Measurements from ENCODE around the gene RABGAP1L.
"Not testable (repeated sequence)": the region's sequence is repeated elsewhere in the genome, so short reads cannot be mapped to it uniquely, and the experiment has no call there.

RABGAP1L gene

DNA sequence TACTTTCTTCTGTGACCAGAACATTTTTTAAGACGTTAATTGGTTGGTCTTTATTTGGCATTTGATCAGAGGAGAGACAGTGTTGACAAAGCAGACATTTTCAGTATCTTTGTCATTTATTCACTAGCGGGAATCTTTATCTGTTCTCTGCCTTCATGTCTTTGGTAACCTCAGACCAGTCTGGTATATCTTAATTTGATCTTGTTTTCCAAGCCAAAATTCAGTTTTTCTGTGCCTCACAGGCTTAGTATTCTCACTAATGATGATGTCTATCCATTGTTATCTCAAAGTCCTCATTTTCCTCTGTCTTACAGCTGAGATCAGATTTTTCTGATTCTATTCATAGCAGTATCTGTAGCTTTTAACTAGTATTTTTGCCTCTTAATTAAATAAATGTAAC lies 447.2 kb downstream of the RABGAP1L start:
- Mint-ChIP-seq H3K4me1 (no peaks in the 10 kb centered on the region), H3K27me3 (ENCODE audit: low read depth, poor library complexity) (no peaks in the 10 kb centered on the region), H3K36me3 (ENCODE audit: low read depth) (no peaks in the 10 kb centered on the region), H3K9me3 (no peaks in the 10 kb centered on the region), H3K27ac (no peak overlapping the region), H3K4me3 (no peak overlapping the region)
- DNase-seq, result no peak
- TF ChIP-seq, protein P1, sequence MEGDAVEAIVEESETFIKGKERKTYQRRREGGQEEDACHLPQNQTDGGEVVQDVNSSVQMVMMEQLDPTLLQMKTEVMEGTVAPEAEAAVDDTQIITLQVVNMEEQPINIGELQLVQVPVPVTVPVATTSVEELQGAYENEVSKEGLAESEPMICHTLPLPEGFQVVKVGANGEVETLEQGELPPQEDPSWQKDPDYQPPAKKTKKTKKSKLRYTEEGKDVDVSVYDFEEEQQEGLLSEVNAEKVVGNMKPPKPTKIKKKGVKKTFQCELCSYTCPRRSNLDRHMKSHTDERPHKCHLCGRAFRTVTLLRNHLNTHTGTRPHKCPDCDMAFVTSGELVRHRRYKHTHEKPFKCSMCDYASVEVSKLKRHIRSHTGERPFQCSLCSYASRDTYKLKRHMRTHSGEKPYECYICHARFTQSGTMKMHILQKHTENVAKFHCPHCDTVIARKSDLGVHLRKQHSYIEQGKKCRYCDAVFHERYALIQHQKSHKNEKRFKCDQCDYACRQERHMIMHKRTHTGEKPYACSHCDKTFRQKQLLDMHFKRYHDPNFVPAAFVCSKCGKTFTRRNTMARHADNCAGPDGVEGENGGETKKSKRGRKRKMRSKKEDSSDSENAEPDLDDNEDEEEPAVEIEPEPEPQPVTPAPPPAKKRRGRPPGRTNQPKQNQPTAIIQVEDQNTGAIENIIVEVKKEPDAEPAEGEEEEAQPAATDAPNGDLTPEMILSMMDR (IDR thresholded peaks at IDR 0.05), result no peak

DNA sequence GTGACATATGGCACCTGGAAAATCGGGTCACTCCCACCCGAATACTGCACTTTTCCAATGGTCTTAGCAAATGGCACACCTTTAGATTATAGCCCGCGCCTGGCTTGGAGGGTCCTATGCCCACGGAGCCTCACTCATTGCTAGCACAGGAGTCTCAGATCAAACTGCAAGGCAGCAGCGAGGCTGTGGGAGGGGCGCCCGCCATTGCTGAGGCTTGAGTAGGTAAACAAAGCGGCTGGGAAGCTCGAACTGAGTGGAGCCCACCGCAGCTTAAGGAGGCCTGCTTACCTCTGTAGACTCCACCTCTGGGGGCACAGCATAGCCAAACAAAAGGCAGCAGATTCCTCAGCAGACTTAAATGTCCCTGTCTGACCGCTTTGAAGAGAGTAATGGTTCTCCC lies 458.6 kb downstream of the RABGAP1L start:
- not testable (repeated sequence) for H3K27ac Mint-ChIP-seq; H3K4me1 Mint-ChIP-seq; DNase-seq; H3K4me3 Mint-ChIP-seq; H3K27me3 Mint-ChIP-seq (ENCODE audit: low read depth, poor library complexity)
- Mint-ChIP-seq H3K9me3 (peaks cover 73% of the 10 kb centered on the region), H3K36me3 (ENCODE audit: low read depth) (peaks cover 15% of the 10 kb centered on the region)

DNA sequence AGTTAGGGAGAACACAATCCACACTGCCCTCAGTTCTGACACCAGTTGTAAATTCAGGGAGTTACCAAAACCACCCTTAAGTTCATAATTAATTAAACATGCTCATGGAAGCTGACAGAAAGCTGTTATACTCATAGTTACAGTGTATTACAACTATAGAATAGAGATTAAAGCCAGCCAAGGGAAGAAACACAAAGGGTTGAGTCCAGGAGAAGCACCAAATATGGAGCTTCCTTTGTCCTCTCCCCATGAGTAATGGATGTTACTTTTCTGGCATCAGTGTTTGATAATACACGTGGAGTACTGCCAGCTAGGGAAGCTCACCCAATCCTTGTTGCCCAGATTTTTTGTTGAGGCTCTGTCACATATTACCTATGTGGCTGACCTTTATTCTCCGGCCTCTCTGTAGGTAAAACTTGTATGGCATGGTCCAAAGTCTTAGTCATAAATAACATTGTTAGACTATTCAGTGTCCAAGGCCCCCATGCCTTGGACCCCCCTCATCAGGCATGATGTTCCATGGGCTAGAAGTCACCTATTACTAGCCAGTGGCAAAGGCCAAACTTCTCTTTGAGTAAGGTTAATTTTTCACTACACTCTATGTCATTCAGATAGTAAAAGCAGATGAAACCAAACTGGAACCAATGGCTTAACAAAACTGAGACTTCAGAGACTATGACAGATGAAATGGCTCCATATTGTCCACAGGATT lies 464.2 kb downstream of the RABGAP1L start:
- Mint-ChIP-seq H3K4me3 (no peak overlapping the region), H3K36me3 (ENCODE audit: low read depth) (no peaks in the 10 kb centered on the region), H3K27ac (no peak overlapping the region), H3K9me3 (peaks cover 32% of the 10 kb centered on the region), H3K4me1 (no peaks in the 10 kb centered on the region), H3K27me3 (ENCODE audit: low read depth, poor library complexity) (no peaks in the 10 kb centered on the region)
- no peak for DNase-seq
- TF ChIP-seq, protein P1 (IDR thresholded peaks at IDR 0.05), result no peak

DNA sequence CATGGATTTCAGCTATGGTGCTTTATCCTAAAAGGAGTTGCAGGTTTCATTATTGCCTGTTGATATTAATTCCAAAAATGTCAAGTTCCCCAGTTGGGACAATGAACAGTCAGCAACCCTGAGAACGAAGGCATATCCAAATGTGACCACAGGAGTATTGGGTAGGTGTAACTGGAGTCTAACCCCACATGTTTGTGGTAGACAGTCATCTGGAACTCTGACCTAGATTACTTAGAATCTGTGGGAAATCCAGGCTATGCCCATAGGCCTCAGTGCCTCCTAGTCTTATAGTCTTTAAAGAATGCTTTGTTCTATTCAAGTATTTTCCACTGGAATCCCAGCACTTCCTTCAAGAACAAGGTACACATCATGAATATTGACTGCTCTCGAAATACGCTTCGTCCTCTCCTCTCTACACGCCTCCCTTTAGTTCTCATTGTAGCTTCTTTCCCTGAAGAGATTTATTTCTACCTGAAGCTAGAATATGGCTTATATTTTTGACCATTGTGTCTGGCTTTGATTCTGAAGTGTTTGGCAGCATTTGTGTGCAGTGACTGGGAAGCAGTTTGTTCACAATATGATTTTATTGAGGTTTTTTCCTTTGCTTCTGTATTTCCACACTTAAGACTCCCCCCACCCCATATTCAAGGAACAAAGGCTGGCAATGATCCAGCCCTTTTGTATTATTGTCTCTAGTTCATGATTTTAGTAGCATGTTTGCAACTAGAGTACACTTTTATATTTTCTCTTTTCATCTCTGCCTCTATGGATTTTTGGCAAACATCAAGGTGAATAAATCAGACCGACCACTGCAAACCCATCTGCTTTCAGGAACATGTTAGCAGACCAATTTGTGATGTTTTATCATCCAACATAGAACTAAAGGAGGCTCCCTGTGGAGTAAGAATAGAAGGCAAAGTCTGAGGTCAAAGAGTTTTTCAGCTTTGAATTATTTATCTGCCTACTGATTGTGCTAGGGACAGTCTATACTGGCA lies 467.0 kb downstream of the RABGAP1L start:
- no peak for DNase-seq
- Mint-ChIP-seq H3K9me3 (peaks cover 5% of the 10 kb centered on the region), H3K27me3 (ENCODE audit: low read depth, poor library complexity) (no peaks in the 10 kb centered on the region), H3K4me1 (no peaks in the 10 kb centered on the region), H3K27ac (no peak overlapping the region), H3K36me3 (ENCODE audit: low read depth) (no peaks in the 10 kb centered on the region), H3K4me3 (no peak overlapping the region)
- TF ChIP-seq, protein P1 (IDR thresholded peaks at IDR 0.05), result no peak

DNA sequence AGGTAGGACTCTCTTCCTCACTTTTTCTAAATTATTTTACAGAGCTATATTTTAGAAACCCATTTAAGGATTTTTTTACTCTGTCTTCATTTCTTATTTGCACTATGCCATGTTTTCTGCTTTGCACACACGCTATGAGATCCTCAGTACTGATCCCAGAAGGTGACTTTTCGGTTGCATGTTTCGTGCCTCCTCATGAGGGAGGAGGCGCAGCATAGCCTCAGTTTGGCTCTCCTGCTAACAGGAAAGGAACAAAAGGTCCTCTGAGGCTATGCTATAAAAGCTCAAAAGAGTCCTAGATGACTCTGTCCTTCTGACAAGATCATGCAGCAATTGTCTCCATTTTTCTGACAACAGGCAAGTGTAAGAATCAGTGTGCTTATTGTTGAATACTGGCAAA lies 478.2 kb downstream of the RABGAP1L start:
- no peaks in the 10 kb centered on the region for H3K4me1 Mint-ChIP-seq
- no peak overlapping the region for H3K4me3 Mint-ChIP-seq
- no peak for DNase-seq
- no peak overlapping the region for H3K27ac Mint-ChIP-seq
- H3K27me3 Mint-ChIP-seq (ENCODE audit: low read depth, poor library complexity), result peaks cover under 1% of the 10 kb centered on the region
- H3K36me3 Mint-ChIP-seq (ENCODE audit: low read depth), result no peaks in the 10 kb centered on the region
- TF ChIP-seq, protein P1 (IDR thresholded peaks at IDR 0.05), result no peak
- peaks cover 3% of the 10 kb centered on the region for H3K9me3 Mint-ChIP-seq

DNA sequence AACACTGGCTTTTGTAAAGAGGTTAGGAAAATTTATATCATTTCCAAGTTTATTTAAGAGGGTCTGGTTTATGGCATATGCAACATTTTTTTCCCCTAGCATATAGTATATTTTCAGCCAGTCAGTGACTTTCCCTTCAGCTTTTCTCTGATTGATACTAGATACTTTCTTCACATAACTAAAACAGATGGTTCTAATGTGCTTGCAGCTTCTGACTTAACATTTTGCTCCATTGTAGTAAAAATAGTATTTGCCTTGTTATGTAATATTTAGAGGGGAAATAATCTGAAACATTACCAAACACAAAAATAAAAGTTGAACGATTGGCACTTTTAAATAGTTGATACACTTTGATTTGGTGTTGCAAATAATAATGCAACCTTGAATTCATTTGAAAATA lies 480.1 kb downstream of the RABGAP1L start:
- no peaks in the 10 kb centered on the region for H3K4me1 Mint-ChIP-seq
- TF ChIP-seq, protein P1 (IDR thresholded peaks at IDR 0.05), result no peak

More for the DNA sequence above, 480.1 kb downstream of the RABGAP1L start:
- no peaks in the 10 kb centered on the region for H3K36me3 Mint-ChIP-seq (ENCODE audit: low read depth)
- no peak overlapping the region for H3K4me3 Mint-ChIP-seq
- no peaks in the 10 kb centered on the region for H3K9me3 Mint-ChIP-seq
- peaks cover 4% of the 10 kb centered on the region for H3K27me3 Mint-ChIP-seq (ENCODE audit: low read depth, poor library complexity)
- no peak overlapping the region for H3K27ac Mint-ChIP-seq
- DNase-seq, result no peak
